D341Med (cell line): ENCODE results near the gene APBB2.

Experiments
- DNase-seq: peaks from one replicate; pipeline ENCODE4 v3.0.0; 2012; ENCODE audit warnings: low spot score

APBB2 gene

DNA sequence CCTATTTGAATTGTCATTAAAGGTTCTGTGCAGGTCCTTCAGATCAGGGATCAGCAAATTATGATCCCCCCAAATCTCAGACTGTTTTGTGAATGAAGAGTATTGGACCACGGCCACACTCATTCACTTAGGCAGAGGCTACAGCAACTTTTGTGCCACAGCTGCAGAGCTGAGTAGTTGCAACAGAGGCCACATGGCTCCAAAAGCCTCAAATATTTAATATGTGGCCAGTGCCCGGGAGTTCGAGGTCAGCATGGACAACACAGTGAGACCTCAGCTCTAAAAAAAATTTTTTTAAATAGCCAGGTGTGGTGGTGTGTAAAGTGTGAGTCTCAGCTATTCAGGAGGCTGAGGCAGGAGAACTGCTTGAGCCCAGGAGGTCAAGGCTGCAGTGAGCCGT, 363.8 kb downstream of the APBB2 start:
- DNase-seq, result no peak

GRCh38 chr4:40848940-40849339, 365.4 kb downstream of the APBB2 start:
- no peak for DNase-seq

DNA sequence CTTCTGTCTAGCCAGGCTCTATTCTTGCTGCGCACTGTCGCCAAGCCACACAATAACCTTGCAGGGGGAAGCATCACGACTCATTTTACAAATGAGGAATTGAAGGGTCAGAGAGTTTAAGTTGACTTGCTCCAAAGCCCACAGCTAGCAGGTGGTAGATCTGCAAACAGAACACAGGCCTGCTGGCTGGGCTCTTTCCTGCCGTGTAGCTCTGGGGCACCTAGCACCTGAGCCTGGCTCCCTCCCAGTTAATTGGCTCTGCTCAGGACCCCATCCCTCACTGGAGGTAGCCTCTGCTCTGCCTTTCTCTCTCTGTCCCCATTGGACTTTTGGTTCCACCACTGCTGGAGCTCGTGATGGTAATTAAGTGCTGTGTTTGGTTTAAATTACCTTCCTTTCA, 366.1 kb downstream of the APBB2 start:
- DNase-seq, result no peak

GRCh38 chr4:40846532-40846931, 367.8 kb downstream of the APBB2 start:
- DNase-seq, result no peak

- no peak for DNase-seq
Observed at GRCh38 chr4:40845154-40845835, 369.0 kb downstream of the APBB2 start.

GRCh38 chr4:40844261-40844660, 370.1 kb downstream of the APBB2 start:
- DNase-seq, result no peak

DNA sequence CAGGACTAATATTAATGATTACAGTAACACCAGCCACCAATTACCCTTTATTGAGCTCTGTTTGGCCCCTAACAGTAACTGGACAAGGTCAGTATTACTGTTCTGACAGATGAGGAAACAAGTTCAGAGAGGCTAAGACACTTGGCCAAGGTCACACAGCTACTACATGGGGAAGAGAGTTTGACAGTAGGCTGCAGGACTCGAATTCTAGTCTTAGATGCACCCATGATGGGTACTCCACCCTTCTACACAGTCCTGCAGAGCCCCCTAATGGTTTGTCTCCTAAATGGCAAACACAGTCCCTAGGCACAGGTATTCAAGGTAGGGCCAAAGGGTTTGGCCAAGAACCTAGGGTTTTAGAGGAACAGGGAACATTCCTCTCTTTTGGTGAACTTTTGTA, 370.6 kb downstream of the APBB2 start:
- no peak for DNase-seq

DNA sequence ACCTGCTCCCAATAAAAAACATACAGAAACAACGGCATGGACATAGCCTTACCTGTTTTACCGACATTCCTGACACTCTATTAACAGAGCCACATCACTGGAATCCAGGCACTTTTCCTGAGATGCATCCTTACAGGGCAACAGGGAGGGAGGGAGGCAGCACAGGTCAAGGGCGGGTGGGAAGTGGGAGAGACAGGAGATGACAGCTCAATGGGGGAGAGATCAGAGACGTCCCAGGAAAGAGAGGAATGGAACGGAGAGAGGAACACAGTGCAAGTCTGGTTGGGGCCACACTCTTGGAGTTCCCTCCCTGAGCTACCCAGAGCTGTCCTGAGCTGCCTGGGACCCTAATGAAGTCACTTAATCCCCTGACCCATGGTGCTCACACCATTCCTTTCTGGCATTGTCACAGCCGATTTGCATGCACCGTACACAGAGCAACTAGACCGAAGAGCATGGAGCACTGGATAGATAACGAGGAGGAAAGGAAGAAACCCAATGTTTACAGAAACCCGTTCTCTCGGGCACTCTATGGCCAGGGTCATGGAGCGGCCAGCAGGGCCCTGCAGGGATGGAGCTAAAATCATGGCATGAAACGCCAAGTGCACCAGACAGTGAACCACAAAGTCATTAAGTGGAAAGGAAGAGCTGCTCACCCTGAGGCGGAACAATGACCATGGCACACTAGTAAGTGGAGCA, 371.5 kb downstream of the APBB2 start:
- DNase-seq, result no peak

- DNase-seq, result no peak
Observed at GRCh38 chr4:40842318-40842717, 372.0 kb downstream of the APBB2 start.

GRCh38 chr4:40840985-40841571, 373.3 kb downstream of the APBB2 start:
- peak; percentile 79 for DNase-seq

DNA sequence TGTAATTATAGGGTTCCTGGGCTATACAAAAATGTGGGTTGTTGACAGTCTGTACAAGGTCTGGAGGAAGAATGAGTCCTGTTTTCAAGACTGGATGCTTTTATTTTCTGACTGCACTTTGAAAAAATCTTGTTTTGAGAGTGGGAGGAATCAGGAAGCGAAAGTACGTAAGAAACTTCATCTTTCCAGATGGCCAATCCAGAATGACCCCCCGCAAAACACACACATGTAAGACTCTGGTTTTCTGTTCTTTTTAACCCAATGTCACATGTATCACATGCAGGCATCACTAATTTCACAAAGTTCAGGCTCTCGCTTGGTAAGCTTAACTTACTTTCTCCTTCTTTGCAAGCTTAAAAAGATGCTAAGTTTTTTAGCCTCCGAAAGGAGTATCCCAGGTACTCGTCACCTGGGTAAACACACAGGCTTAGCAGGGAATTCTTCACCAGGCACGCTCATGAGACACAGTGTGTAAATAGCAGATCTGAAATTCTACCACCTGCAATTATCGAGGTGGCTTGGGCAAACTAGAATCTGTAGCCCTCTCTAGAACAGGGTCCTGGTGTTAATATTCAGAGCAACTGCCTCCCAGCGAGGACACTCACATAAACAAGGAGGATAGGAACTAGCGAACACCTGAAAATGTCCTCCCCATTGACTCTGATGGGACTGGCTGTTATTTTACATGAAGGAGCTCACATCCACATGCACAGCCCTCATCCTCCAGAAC, 373.9 kb downstream of the APBB2 start:
- DNase-seq, result no peak

GRCh38 chr4:40838742-40839141, 375.6 kb downstream of the APBB2 start:
- no peak for DNase-seq

DNA sequence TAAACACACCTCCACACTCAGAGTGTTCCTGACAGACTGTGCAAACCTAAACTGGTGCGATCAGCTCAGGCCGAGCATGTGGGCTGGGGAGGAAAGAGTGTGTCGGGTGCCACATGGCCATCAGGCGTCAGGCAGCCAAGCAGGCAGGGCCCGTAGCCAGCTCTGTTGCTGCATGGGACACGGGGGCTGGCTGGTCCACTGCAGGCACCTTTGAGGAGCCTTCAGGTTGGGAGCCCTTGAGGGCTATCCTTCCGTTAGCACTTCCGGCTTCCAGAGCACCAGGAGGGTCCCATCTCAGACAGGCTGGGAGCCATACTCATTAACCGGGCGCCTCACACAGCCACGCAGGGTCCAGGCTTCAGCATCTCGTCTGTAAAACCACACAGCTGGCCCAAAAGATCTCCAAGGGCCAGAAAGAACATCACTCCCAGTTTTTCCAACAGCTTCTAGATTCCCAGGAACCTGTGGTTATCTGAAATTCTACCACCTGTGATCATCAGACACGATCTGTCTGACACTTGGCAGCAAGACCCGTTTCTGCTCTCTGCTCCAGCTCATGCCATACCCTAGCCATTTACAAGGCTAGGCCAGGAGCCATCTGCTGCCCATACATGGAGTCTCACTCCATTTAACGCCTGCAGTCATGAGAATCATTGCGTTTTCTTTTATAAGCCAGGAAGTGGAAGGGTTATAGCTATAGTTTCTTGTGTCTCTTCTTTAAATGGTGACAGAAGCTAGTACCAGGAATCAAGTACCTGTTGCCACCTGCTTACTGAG, 377.1 kb downstream of the APBB2 start:
- no peak for DNase-seq

DNA sequence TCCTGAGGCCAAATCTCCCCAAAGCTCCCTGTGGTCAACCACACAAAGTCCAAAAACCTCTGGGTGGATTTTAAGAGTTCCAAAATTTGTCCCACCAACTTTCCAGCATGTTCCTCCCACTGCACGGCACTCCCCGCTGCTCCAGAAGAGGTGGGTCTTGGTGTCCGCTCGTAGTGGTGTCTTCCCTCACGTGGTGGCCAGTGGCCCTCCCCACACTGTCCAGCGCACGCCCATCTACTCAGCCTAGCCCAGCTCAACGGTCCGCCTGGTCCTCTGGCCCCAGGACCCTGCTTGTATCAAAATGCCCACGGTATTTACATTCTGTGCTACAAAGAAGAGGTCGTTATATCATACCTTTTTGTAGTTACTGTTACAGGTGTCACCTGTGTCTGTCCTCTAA, 381.1 kb downstream of the APBB2 start:
- no peak for DNase-seq

GRCh38 chr4:40832175-40832574, 382.2 kb downstream of the APBB2 start:
- DNase-seq, result no peak

GRCh38 chr4:40831146-40831907, 383.0 kb downstream of the APBB2 start:
- DNase-seq, result no peak

DNA sequence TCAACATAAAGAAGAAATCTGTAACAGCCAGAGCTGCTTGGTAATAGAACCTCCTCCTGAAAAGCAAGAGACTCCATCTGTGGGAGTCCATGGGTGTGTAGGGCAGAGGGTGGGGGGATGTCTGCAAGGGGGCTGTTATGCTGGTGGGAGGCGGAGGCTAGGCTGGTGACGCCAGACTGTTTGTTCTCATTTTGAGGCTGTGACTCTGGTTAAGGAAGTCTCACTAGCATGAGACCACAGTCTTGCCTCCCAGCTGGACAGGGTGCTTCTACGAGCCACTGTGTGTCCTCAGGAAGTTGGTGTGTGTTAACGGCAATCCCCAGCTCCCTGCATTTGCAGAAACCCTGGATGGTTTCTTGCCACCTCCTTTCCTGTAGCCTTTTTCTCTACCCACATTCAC, 384.8 kb downstream of the APBB2 start:
- no peak for DNase-seq

DNA sequence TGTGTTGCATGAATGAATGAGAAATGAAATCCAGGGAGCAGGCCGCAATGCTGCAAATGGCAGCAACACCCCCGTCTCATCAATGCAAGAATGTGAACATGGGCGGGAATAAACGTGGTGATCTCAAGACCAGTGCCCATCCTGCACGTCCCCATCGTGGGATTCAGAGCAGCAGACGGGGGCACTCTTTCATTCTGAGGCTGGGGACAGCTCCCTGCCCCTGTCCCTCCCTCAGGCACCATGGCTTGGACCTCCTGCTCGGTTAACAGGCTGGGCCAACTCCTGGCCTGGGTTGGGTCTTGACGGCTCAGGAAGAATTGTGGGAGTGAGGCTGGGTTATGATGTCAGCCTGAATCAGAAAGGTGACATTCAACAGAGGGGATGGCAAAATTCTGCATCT, 385.7 kb downstream of the APBB2 start:
- no peak for DNase-seq

DNA sequence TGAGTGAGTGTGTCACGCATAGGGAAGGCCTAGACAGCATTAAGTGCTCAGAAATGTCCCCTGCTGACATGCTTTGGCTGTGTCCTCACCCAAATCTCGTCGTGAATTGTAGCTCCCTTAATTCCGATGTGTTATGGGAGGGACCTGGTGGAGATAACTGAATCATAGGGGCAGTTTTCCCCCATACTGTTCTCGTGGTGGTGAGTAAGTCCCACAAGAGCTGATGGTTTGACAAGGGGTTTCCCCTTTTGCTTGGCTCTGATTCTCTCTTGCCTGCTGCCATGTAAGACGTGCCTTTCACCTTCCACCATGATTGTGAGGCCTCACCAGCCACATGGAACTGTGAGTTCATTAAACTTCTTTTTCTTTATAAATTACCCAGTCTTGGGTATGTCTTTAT, 386.6 kb downstream of the APBB2 start:
- DNase-seq, result no peak

GRCh38 chr4:40826821-40827220, 387.5 kb downstream of the APBB2 start:
- DNase-seq, result no peak
